Stimulated activated CD4-positive, alpha-beta T cell treated with anti-CD3 and anti-CD28 coated beads, Interleukin-1b, Interleukin-23, amount 100 ng/mL, for 24 hours (primary cell): ENCODE data around the gene METTL26.

ENCODE experiments used
- DNase-seq, 4 experiments: peaks; one replicate each; pipeline ENCODE4 v3.0.0-alpha.2; 2020; ENCODE audit warnings: low read depth in 4 of 4, low spot score in 1 of 4

The METTL26 gene

DNA sequence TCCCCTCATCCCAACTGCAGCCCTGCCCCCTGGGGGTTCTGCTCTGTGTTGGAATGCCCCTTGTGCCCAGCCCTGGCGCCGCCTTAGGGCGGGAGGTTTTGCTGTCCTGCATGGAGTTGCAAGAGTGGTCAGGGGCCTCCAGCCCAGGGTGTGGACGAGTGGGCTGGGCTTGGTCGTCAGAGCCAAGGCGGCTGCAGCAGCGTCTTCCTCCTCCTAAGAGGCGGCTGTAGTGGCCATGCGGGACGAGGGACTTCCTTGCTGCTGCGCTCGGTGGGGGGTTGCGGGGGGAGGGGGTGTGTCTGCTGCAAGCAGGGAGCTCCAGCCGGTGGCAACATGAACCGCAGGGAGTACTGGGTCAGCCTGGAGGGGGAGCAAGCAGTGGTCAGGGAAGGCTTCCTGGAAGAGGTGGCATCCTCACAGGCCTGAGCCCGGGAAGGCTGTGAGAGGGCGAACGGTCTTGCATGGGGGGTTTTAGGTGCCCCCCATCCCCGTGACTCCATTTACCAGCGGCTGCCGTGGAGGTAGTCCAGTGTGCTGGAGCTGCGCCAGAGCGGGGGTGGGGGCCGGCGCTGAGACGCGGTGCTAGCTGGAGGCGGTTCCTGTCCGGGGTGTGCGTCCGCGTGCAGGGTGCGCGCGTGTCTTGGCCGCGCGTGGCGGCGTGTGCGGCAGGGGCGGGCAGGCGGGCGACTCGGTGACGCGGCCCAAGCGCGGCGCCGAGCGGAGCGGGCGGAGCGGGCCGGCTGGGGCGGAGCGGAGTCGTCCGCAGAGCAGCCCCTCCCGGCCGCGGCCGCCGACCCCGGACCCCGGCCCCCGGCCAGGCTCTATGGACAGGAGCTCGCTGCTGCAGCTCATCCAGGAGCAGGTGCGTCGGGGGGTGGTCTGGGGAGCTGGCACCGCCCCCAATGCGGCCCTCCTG lies 39.1 kb upstream of the METTL26 start, which contains the start of gene RHBDL1:
Gene RHBDL1 (plus strand): TSS at position 704 of the 916 bp plus-strand sequence. CDS start 120 bp downstream, at position 824.
- no peak for DNase-seq

DNA sequence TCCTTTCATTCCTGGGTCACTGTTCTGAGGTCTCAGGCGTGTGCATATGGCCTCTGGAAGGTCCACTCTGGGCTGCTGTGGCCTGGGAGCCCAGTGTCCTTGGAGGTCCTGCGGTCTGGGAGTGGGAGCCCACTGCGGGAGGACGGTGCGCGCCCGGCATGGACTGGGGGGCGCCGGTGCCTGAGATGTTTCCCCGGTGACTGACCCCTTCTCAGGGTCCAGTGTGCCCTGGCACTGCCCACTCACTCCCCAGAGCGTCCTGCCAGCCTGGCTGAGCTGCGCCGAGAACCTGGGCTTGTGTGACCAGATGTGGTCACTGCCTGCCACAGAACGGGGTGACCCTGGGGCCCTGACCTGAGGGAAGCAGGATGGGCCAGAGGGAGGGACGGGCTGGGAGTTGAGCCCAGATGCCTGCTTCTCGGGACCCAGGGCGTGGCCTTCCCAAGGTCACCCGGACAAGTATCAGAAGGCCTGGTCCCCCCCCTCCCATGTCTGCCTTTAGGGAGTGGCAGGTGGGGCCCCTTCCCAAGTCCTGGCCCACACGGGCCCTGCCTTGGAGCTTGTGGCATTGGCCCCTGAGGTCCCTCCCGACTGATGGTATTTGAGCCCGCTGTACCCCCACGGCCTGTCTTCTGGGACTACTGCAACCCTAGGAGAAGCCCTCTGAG lies 38.2 kb upstream of the METTL26 start:
- no peak for DNase-seq

DNA sequence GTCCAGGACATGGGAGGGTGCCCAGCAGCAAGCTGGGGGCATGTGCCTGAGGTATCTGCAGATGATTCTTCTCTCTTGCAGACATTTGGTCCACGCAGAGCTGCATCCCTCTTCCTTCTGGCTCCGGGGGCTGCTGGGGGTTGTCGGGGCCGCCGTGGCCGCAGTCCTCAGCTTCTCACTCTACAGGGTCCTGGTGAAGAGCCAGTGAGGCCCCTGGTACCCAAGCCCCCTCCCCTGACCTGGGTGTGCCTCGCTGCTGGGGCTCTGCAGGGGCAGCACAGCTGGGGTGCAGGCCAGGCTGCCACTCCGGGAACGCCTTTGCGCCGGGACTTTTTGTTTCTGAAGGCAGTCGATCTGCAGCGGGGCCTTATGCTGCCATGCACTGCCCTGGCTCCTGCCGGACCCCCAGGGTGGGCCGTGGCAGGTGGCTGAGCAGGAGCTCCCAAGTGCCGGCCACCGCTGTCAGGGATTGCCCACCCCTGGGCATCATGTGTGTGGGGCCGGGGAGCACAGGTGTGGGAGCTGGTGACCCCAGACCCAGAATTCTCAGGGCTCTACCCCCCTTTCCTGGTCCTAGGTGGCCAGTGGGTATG lies 37.4 kb upstream of the METTL26 start:
- no peak for DNase-seq

DNA sequence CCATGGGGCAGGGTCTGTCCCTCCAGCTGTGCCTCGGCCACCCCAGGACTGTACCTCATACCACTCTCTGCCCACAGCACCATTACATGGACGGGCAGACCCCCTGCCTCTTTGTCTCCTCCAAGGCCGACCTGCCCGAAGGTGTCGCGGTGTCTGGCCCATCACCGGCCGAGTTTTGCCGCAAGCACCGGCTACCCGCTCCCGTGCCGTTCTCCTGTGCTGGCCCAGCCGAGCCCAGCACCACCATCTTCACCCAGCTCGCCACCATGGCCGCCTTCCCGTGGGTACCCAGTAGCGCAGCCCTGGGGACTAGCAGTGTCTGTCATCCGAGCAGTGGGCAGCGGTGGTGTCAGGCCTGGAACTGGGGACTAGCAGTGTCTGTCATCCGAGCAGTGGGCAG lies 36.7 kb upstream of the METTL26 start:
- no peak for DNase-seq

DNA sequence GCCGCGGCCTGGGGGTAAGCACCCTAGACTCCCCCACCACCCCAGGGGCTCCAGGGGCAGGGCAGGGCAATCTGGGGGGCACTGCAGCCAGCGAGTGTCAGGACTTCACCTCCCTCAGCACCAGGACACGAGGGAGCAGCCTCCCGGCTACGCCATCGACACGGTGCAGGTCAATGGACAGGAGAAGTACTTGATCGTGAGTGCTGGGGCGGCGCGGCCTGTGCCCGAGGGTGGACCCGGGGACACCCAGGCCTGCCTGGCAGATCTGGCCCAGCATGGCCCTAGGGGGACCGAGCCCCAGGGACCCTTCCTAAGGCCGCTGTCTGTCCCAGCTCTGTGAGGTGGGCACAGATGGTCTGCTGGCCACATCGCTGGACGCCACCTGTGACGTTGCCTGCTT lies 36.3 kb upstream of the METTL26 start:
- DNase-seq, result no peak

DNA sequence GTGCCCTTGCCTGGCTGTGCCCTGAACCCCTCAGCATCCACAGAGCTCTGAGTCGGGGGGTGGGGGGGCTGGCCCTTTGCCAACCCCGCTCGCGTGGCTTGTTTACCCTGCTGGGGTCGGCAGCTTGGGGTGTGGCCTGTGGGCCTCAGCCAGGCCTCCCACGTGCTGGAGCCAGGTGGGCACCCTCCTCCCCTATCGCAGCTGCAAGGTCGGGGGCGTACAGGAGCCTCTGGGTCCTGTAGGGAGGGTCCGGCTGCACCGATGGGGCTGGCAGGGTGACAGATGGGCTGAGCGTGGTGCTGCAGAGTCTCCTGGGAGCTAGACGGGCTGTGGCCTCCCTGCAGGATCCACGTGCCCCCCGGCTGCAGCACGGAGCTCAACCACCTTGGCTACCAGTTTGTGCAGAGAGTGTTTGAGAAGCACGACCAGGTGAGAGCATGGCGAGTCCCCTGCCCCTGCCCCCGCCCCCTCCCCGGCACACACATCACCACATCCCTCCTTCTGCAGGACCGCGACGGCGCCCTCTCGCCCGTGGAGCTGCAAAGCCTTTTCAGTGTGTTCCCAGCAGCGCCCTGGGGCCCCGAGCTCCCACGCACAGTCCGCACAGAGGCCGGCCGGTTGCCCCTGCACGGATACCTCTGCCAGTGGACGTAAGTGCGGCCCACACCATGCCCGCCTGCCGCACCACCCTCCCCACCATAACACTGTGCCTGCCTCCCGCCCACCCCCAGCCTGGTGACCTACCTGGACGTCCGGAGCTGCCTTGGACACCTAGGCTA lies 35.4 kb upstream of the METTL26 start:
- DNase-seq, result no peak

DNA sequence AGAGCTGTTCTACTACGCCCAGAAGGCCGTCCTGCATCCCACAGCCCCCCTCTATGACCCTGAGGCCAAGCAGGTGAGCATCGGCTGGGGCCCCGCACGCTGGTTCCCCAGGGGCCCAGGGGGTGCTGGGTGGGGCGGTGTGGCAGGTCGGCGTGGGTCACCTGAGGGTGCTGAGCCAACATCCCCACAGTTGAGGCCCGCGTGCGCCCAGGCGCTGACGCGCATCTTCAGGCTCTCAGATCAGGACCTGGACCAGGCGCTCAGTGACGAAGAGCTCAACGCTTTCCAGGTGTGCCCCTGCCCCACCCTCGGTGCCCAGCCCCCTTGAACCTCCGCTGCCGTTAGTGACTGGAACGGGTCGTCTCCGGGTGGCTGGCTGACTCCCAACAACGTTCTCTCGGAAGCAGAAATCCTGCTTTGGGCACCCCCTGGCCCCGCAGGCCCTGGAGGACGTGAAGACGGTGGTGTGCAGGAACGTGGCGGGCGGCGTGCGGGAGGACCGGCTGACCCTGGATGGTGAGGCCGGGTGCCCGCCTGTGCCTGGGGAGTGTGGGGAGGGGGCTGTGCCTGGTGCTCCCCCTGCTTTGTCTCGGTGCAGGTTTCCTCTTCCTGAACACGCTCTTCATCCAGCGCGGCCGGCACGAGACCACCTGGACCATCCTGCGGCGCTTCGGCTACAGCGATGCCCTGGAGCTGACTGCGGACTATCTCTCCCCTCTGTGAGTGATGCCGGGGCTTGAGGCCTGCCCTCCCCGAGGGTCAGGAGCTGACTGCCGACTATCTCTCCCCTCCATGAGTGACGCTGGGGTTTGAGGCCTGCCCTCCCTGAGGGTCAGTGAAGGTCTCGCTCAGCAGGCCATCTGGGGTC lies 34.6 kb upstream of the METTL26 start:
- no peak for DNase-seq

DNA sequence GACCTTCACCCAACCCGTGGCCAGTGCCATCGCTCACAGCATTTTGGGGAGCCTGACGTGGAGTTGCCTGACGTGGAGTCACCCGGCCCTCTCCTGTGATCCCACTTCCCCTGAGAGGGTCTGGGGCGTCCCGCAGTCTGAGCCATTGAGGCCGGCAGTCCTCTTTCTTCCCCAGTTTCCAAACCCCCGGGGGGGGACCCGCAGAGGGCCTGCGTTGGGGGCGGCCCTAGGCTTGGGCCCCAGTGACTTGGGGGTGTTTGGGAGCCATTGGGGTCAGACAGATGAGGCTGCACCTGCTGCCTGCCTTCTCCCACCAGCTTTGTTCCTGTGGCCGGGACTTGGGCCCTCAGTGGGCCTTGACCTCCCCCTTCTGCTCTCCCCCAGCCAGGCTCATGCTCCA lies 33.6 kb upstream of the METTL26 start:
- no peak for DNase-seq

DNA sequence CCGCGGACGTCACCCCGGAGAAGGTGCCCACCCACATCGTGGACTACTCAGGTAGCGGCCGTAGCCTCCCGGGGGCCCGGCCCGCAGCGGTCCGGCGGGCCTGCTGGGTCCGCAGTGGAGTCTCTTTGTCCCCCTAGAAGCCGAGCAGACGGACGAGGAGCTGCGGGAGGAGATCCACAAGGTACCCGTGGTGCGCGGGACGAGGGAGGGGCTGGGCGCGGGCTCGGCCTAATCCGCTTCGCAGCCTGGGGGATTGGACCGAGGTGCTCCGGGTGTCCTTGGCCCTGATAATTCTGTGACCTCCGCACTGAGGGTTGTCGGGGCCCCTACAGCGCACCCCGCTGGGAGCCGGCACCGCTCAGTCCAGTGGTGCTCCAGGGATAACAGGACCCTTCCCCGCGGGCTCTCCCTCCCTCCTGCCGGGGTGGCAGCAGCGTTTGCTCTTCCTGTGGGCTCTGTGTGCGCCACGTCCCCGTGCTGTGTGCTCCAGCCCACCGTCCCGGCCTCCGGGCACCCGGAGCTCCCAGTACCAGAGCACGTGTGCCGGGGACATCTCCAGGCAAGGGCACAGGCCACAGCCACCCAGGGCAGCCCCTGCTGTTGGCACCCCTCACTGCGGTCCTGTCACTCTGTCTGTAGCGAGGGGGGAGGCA lies 32.5 kb upstream of the METTL26 start:
- DNase-seq, result no peak

DNA sequence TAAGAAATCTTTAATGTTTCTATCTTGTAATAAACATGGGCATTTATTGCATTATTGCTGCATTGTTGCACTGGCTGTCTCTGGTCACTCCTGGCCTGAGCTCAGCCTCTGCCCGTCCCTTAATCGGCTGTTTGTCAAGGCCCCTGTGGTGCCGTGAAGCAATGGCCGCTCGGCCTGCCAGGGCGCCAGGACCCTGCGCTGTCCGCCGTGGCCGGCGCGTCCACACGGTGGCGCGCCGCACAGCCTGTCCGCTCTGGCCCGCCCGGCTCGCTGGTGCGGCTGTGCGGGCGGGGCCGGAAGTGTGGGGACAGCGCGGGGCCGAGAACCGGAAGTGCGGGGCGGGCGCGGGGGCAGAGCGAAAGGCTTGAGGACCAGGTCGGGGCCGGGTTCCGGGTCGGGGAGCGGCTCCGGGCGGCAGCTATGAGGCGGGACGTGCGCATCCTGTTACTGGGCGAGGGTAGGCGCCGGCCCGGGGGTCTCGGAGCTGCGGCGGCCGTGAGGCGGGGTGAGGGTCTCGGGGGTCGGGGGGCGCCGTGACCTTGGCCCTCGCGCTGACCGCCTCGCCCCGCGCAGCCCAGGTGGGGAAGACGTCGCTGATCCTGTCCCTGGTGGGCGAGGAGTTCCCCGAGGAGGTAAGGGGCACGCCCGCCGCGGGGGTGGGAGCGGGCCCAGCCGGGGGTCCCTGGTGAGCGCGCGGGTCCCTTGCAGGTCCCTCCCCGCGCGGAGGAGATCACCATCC lies 31.8 kb upstream of the METTL26 start, which contains the start of gene RHOT2:
Gene RHOT2 (plus strand): TSS at position 353 of the 739 bp plus-strand sequence. CDS start 68 bp downstream, at position 421.
- peak; percentile 86 to 91 (median 88) for DNase-seq

DNA sequence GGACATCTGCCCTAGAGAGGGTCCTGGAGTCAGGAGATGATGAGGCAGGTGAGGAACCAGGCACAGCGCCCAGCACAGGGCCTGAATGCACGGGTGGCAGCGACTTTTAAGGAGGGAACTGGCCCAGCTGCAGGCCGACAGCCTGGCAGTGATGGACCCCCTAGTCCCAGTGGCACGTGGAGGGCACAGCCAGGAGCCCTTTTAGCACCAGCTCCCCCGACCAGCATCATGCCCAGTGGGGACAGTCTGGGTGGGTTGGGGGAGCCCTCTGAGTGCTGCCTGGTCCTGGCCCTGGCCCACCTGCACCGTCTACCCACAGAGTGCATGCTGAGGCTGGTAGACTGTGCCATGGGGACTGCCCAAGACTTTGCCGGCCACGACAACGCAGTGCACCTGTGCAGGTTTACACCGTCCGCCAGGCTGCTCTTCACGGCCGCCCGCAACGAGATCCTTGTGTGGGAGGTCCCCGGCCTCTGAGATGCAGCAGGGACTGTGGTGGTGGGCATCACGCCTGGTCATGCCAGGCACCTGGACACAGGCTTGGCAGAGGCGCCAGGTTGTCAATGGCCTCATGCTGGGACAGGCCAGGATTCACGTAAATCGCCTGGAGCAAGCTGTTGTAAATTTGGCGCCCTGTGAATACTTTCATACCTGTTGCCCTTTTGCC lies 31.1 kb upstream of the METTL26 start:
- DNase-seq, result no peak

DNA sequence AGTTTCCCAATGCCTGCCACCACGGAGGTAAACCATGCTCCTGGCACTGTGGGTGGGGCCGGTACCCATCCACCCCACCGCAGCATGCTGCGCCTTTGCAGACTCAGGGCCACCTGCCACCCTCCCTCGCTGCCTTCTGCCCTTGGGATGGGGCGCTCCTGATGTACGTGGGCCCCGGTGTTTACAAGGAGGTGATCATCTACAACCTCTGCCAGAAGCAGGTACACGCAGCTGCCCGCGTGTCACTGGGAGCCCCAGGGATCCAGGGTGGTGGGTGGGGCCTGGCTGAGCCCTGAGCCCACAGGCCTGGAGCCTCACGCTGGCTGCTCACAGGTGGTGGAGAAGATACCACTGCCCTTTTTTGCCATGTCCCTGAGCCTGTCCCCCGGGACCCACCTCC lies 30.5 kb upstream of the METTL26 start:
- no peak for DNase-seq

DNA sequence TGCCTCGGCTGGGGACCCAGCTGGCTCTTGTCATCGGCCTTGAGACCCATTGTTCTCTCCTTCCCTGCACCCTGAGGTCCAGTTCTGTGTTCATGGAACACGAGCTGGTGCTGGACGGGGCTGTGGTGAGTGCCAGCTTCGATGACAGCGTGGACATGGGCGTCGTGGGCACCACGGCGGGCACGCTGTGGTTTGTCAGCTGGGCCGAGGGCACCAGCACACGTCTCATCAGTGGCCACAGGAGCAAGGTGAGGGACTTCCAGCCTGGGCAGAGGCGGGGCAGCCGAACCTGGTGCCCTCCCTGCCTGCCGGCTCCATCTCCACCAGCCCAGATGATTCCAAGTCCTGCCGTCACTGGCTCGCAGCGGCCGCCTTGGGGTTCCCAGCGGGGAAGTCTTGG lies 26.5 kb upstream of the METTL26 start:
- no peak for DNase-seq

DNA sequence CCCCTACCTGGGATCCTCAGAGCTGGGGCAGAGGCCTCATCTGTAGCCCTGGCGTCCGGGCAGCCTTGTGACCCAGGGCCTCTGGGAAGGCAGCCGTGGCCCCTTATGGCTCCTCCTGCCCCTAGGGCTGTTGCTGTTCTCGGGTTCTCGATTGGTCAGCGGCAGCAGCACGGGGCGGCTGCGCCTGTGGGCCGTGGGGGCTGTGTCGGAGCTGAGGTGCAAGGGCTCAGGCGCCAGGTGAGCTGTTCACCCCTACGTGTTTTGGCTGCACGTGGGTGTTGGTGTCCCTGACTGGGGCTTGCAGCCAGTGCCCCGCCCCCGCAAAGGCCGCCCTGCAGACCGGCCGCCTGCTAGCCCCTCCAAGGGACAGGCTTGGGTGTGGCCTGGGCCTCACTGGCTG lies 26.0 kb upstream of the METTL26 start:
- no peak for DNase-seq

DNA sequence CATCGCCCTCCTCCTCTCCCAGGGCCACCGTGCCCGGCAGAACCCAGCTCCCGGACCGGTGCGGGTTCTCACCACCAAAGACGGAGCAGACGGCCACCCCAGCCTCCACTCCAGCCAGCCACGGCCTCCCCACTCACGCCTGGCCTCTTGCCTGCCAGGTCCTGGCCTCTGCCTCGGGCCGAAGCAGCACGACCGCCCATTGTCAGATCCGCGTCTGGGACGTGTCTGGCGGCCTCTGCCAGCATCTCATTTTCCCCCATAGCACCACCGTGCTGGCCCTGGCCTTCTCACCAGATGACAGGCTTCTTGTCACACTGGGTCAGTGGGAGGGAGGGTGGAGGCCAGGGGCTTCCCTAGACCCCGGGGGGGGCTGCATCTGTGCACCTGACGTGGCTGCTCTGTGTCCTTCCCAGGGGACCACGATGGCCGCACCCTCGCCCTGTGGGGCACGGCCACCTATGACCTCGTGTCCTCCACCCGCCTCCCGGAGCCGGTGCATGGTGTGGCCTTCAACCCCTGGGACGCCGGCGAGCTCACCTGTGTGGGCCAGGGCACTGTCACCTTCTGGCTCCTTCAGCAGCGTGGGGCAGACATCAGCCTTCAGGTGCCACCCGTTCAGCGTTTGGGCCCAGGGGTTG lies 25.2 kb upstream of the METTL26 start:
- no peak for DNase-seq

DNA sequence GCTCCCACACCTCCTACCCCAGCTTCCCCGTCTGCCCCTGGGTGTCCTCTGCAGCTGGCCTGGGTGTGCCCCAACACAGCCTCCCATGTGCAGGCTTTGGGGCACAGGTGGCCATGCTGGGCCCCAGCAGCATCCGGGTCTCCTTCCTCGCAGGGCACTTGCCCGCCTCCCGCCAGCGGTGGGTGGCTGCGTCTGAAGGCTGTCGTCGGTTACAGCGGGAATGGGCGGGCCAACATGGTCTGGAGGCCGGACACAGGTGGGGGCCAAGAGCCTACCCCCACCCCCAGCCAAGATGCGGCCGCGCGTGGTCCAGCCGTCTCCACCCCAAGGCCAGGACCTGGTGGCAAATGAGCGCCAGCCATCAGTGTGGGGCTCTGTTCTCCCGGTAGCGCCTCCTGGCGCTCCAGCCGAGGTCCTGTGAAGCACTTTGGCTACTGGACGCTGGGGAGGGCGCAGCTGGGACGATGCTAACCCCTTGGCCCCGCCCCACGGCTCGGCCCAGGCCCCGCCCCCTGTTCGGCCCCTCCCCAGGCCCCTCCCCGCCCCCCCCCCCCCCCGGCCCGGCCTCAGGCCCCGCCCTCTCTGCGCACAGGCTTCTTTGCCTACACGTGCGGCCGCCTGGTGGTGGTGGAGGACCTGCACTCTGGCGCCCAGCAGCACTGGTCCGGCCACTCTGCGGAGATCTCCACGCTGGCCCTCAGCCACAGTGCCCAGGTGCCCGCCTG lies 24.5 kb upstream of the METTL26 start:
- DNase-seq, result no peak

DNA sequence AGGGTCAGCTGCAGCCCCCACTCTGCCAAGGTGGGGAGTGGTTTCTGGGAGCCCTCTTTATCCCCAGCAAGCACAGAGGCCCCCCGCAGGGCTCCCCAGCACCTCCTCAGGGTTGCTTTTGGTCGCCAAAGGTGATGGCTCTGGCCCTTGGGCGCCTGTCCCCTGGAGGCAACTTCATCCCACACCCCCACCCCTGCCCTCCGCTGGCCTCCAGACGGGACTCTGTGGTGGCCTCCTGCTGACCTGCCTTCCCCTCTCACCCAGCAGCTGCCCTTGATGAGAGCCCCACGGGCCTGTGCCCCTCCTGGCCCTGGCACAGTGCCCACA lies 24.0 kb upstream of the METTL26 start:
- DNase-seq, result no peak
